GM19035 (cell line): ENCODE data around the gene ETHE1.
"Not testable (repeated sequence)": the region's sequence is repeated elsewhere in the genome, so short reads cannot be mapped to it uniquely, and the experiment has no call there.

Source experiments
- ATAC-seq: cut with Tn5 transposase; IDR thresholded peaks from one replicate; pipeline ENCODE4 v1.9.1; 2021; ENCODE audit not compliant: unreplicated experiment

Gene ETHE1

GRCh38 chr19:43552198-43552450 lies 25.1 kb upstream of the ETHE1 start:
- ATAC-seq: no peak

- no peak for ATAC-seq
Measured at GRCh38 chr19:43551399-43552197, 24.6 kb upstream of the ETHE1 start.

- ATAC-seq: no peak
Measured at GRCh38 chr19:43548706-43549105, 21.7 kb upstream of the ETHE1 start.

GRCh38 chr19:43547926-43548325 lies 20.9 kb upstream of the ETHE1 start:
- not testable (repeated sequence) for ATAC-seq

- ATAC-seq: no peak
Measured at GRCh38 chr19:43546581-43546980, 19.6 kb upstream of the ETHE1 start.

- ATAC-seq: no peak
Measured at GRCh38 chr19:43545981-43546380, 19.0 kb upstream of the ETHE1 start.

GRCh38 chr19:43545276-43545675 lies 18.3 kb upstream of the ETHE1 start:
- ATAC-seq: no peak

- no peak for ATAC-seq
Measured at GRCh38 chr19:43544077-43544476, 17.1 kb upstream of the ETHE1 start.

- ATAC-seq: no peak
Measured at GRCh38 chr19:43541920-43542650, 15.1 kb upstream of the ETHE1 start.

- ATAC-seq: no peak
Measured at GRCh38 chr19:43540381-43540780, 13.4 kb upstream of the ETHE1 start.

- ATAC-seq: no peak
Measured at GRCh38 chr19:43538922-43539321, 11.9 kb upstream of the ETHE1 start.

- ATAC-seq: no peak
Measured at GRCh38 chr19:43534816-43535761, 8.1 kb upstream of the ETHE1 start.

GRCh38 chr19:43534305-43534815 lies 7.4 kb upstream of the ETHE1 start:
- no peak for ATAC-seq

- ATAC-seq: peak; percentile 68
Measured at GRCh38 chr19:43533546-43534304, 6.7 kb upstream of the ETHE1 start.

GRCh38 chr19:43532962-43533545 lies 6.1 kb upstream of the ETHE1 start, which contains the start of gene ZNF575:
Gene ZNF575, plus strand, starts transcription at chr19:43533188. Its CDS starts 1,235 bp downstream, at chr19:43534423.
- peak; percentile 61 for ATAC-seq

- peak; percentile 9 for ATAC-seq
Measured at GRCh38 chr19:43532571-43532961, 5.6 kb upstream of the ETHE1 start.

- no peak for ATAC-seq
Measured at GRCh38 chr19:43527860-43528622, 1.0 kb upstream of the ETHE1 start.

- no peak for ATAC-seq
Measured at GRCh38 chr19:43525836-43526771, 897 bp downstream of the ETHE1 start.
